Measurements from ENCODE around the gene CTNNA3. TPM values are rescaled to one million over a fixed set of nuclear protein-coding genes. Genes with fewer than 3 reads are reported as not detected.

CTNNA3 gene
- total and polyA plus RNA-seq, 4 donors: under 0.01 to 39.8 (median 0.09) TPM

DNA sequence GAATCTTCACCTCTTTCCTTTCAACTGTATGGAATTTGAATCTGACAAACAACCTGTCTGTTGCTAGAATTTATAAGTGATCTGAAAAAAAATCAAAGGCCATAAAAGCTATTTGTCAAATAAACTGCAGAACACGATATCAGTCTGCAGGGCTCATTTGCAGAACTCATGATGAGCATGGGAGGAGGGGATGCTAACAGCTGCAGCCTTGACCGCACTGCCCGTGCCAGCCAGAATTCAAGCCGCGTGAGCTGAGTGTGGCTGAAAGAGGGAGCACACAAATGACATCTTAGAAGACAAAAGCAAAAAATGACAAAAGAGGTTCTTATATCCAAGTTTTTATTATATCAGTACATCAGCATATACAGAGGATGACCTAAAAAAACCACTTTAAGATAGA is 754.5 kb downstream of the CTNNA3 start:
- H3K27ac ChIP-seq (ENCODE audit: low read depth in 1 of 2, low read length in 1 of 2): no peak overlapping the region
- no peaks in the 10 kb centered on the region for H3K9me3 ChIP-seq (ENCODE audit: control insufficient read depth in 4 of 4, insufficient read depth in 3 of 4, low read length in 3 of 4)
- H3K4me3 ChIP-seq: no peak overlapping the region
- 53 to 72% methylated on average over 5 of the region's 5 CpGs for WGBS, 2 donors
- H3K4me1 ChIP-seq (ENCODE audit: control insufficient read depth in 5 of 5, insufficient read depth in 5 of 5, low read length in 5 of 5): peaks cover 0 to 7% (median 5%) of the 10 kb centered on the region in 5 donors
- DNase-seq (peak; percentile 24 to 52 (median 29)), ATAC-seq (ENCODE audit: insufficient read depth, low FRiP score) (no peak)
- TF ChIP-seq, protein P1, sequence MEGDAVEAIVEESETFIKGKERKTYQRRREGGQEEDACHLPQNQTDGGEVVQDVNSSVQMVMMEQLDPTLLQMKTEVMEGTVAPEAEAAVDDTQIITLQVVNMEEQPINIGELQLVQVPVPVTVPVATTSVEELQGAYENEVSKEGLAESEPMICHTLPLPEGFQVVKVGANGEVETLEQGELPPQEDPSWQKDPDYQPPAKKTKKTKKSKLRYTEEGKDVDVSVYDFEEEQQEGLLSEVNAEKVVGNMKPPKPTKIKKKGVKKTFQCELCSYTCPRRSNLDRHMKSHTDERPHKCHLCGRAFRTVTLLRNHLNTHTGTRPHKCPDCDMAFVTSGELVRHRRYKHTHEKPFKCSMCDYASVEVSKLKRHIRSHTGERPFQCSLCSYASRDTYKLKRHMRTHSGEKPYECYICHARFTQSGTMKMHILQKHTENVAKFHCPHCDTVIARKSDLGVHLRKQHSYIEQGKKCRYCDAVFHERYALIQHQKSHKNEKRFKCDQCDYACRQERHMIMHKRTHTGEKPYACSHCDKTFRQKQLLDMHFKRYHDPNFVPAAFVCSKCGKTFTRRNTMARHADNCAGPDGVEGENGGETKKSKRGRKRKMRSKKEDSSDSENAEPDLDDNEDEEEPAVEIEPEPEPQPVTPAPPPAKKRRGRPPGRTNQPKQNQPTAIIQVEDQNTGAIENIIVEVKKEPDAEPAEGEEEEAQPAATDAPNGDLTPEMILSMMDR (IDR thresholded peaks at IDR 0.05; ENCODE audit: control extremely low read depth, extremely low read depth): no peak
- H3K9ac ChIP-seq (ENCODE audit: insufficient read depth in 1 of 2, low read length in 2 of 2): no peak overlapping the region
- no peaks in the 10 kb centered on the region for H3K27me3 ChIP-seq (ENCODE audit: control insufficient read depth in 3 of 3, insufficient read depth in 3 of 3, low read length in 2 of 3)
- peaks cover 0 to 2% (median 0%) of the 10 kb centered on the region in 4 donors for H3K36me3 ChIP-seq (ENCODE audit: control insufficient read depth in 4 of 4, insufficient read depth in 4 of 4, low read length in 4 of 4)

DNA sequence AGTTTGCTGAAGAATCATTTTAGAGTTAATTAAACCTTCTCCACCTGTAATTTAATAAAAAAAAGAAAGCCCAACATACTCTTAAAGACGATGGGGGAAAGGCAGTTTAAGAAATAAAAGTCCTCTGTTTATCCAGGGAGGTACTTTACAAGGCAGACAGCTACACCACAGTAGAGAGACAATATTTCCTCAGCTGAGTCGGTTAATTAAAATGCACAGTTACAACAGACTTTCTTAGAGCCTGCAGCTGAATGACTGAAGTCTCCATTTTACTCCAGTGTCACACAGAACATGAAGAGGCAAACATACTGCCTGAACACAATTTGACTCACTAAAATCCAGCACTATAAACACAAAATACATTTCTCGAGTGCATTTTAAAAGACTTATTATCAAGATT is 755.0 kb downstream of the CTNNA3 start:
- H3K27ac ChIP-seq (ENCODE audit: low read depth in 1 of 2, low read length in 1 of 2): no peak overlapping the region
- TF ChIP-seq, protein P1 (IDR thresholded peaks at IDR 0.05; ENCODE audit: control extremely low read depth, extremely low read depth): no peak
- peaks cover 0 to 7% (median 5%) of the 10 kb centered on the region in 5 donors for H3K4me1 ChIP-seq (ENCODE audit: control insufficient read depth in 5 of 5, insufficient read depth in 5 of 5, low read length in 5 of 5)
- 49 to 74% methylated on average over 3 of the region's 3 CpGs for WGBS, 2 donors
- H3K9me3 ChIP-seq (ENCODE audit: control insufficient read depth in 4 of 4, insufficient read depth in 3 of 4, low read length in 3 of 4): no peaks in the 10 kb centered on the region
- no peak overlapping the region for H3K4me3 ChIP-seq
- no peaks in the 10 kb centered on the region for H3K27me3 ChIP-seq (ENCODE audit: control insufficient read depth in 3 of 3, insufficient read depth in 3 of 3, low read length in 2 of 3)
- DNase-seq (peak in 1 of 3 donors; percentile 13), ATAC-seq (ENCODE audit: insufficient read depth, low FRiP score) (no peak)
- peaks cover 0 to 2% (median 0%) of the 10 kb centered on the region in 4 donors for H3K36me3 ChIP-seq (ENCODE audit: control insufficient read depth in 4 of 4, insufficient read depth in 4 of 4, low read length in 4 of 4)
- no peak overlapping the region for H3K9ac ChIP-seq (ENCODE audit: insufficient read depth in 1 of 2, low read length in 2 of 2)

GRCh38 chr10:66934711-66935110 is 761.3 kb downstream of the CTNNA3 start:
- TF ChIP-seq, protein P1 (IDR thresholded peaks at IDR 0.05; ENCODE audit: control extremely low read depth, extremely low read depth): no peak
- no peak overlapping the region for H3K27ac ChIP-seq (ENCODE audit: low read depth in 1 of 2, low read length in 1 of 2)
- no peaks in the 10 kb centered on the region for H3K36me3 ChIP-seq (ENCODE audit: control insufficient read depth in 4 of 4, insufficient read depth in 4 of 4, low read length in 4 of 4)
- peaks cover 0 to 13% (median 4%) of the 10 kb centered on the region in 5 donors for H3K4me1 ChIP-seq (ENCODE audit: control insufficient read depth in 5 of 5, insufficient read depth in 5 of 5, low read length in 5 of 5)
- ATAC-seq (ENCODE audit: insufficient read depth, low FRiP score) (no peak), DNase-seq (no peak)
- no peak overlapping the region for H3K9ac ChIP-seq (ENCODE audit: insufficient read depth in 1 of 2, low read length in 2 of 2)
- no peak overlapping the region for H3K4me3 ChIP-seq
- no peaks in the 10 kb centered on the region for H3K27me3 ChIP-seq (ENCODE audit: control insufficient read depth in 3 of 3, insufficient read depth in 3 of 3, low read length in 2 of 3)
- no peaks in the 10 kb centered on the region for H3K9me3 ChIP-seq (ENCODE audit: control insufficient read depth in 4 of 4, insufficient read depth in 3 of 4, low read length in 3 of 4)

DNA sequence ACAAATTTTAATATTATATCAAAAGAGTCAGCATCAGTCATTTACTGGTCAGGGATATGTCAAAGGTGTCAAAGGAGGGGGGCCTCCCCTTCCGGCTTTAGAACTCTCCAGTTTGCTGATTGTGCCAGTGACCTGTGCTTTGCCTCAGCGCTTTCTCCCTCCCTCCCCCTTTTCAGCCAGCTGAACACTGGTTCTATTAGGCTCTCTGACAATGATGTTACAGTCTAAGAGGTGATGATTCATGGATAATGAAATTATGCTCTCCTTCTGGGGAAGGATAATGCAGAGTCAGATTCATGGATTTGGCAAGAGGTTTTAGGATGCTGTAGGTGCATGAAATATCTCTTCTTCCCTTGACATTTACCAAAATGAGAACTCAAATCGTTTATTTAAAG is 764.0 kb downstream of the CTNNA3 start:
- Histone ChIP-seq H3K27me3 (ENCODE audit: control insufficient read depth in 3 of 3, insufficient read depth in 3 of 3, low read length in 2 of 3) (peaks cover 2 to 18% (median 2%) of the 10 kb centered on the region in 3 donors), H3K9me3 (ENCODE audit: control insufficient read depth in 4 of 4, insufficient read depth in 3 of 4, low read length in 3 of 4) (no peaks in the 10 kb centered on the region), H3K4me3 (no peak overlapping the region), H3K9ac (ENCODE audit: insufficient read depth in 1 of 2, low read length in 2 of 2) (no peak overlapping the region), H3K36me3 (ENCODE audit: control insufficient read depth in 4 of 4, insufficient read depth in 4 of 4, low read length in 4 of 4) (no peaks in the 10 kb centered on the region), H3K27ac (ENCODE audit: low read depth in 1 of 2, low read length in 1 of 2) (no peak overlapping the region), H3K4me1 (ENCODE audit: control insufficient read depth in 5 of 5, insufficient read depth in 5 of 5, low read length in 5 of 5) (peaks cover 0 to 35% (median 7%) of the 10 kb centered on the region in 5 donors)
- WGBS, 2 donors: 51 to 60% methylated on average over 3 of the region's 3 CpGs
- TF ChIP-seq, protein P1 (IDR thresholded peaks at IDR 0.05; ENCODE audit: control extremely low read depth, extremely low read depth): no peak
- ATAC-seq (ENCODE audit: insufficient read depth, low FRiP score) (no peak), DNase-seq (no peak)
